ENCODE data around the gene SKOR1.

SKOR1 gene

GRCh38 chr15:67818464-67818863 is 6.8 kb upstream of the SKOR1 start:
- no peak overlapping the region for H3K4me3 ChIP-seq
- no peak for TF ChIP-seq CTCF (IDR thresholded peaks at IDR 0.05)
- no peak overlapping the region for H3K27ac ChIP-seq
- no peak for DNase-seq (ENCODE audit: low spot score)

- DNase-seq (ENCODE audit: low spot score) = no peak
Observed at GRCh38 chr15:67819636-67820035, 5.7 kb upstream of the SKOR1 start.

GRCh38 chr15:67820122-67820991 is 5.0 kb upstream of the SKOR1 start:
- no peak for DNase-seq (ENCODE audit: low spot score)
- TF ChIP-seq CTCF (IDR thresholded peaks at IDR 0.05) = no peak
- Histone ChIP-seq H3K27ac (no peak overlapping the region), H3K4me3 (no peak overlapping the region)

More at GRCh38 chr15:67819636-67820035, 5.7 kb upstream of the SKOR1 start:
- no peak for TF ChIP-seq CTCF (IDR thresholded peaks at IDR 0.05)
- H3K4me3 ChIP-seq = no peak overlapping the region
- H3K27ac ChIP-seq = no peak overlapping the region

GRCh38 chr15:67820992-67821783 is 4.1 kb upstream of the SKOR1 start:
- TF ChIP-seq CTCF (IDR thresholded peaks at IDR 0.05) = no peak
- H3K4me3 ChIP-seq = no peak overlapping the region

GRCh38 chr15:67821784-67822440 is 3.4 kb upstream of the SKOR1 start:
- DNase-seq (ENCODE audit: low spot score) = no peak
- no peak for TF ChIP-seq CTCF (IDR thresholded peaks at IDR 0.05)
- Histone ChIP-seq H3K4me3 (no peak overlapping the region), H3K27ac (no peak overlapping the region)

More at GRCh38 chr15:67820992-67821783, 4.1 kb upstream of the SKOR1 start:
- DNase-seq (ENCODE audit: low spot score) = no peak
- H3K27ac ChIP-seq = no peak overlapping the region

- no peak for DNase-seq (ENCODE audit: low spot score)
- Histone ChIP-seq H3K4me3 (peak overlapping the region; percentile 54), H3K27ac (no peak overlapping the region)
- TF ChIP-seq CTCF (IDR thresholded peaks at IDR 0.05) = no peak
Observed at GRCh38 chr15:67822537-67823313, 2.6 kb upstream of the SKOR1 start.

Measured in coronary artery (tissue), 2 donors.